ENCODE results near the gene RPS5.
"Not testable (repeated sequence)": the region's sequence is repeated elsewhere in the genome, so short reads cannot be mapped to it uniquely, and the experiment has no call there.

RPS5 gene

DNA sequence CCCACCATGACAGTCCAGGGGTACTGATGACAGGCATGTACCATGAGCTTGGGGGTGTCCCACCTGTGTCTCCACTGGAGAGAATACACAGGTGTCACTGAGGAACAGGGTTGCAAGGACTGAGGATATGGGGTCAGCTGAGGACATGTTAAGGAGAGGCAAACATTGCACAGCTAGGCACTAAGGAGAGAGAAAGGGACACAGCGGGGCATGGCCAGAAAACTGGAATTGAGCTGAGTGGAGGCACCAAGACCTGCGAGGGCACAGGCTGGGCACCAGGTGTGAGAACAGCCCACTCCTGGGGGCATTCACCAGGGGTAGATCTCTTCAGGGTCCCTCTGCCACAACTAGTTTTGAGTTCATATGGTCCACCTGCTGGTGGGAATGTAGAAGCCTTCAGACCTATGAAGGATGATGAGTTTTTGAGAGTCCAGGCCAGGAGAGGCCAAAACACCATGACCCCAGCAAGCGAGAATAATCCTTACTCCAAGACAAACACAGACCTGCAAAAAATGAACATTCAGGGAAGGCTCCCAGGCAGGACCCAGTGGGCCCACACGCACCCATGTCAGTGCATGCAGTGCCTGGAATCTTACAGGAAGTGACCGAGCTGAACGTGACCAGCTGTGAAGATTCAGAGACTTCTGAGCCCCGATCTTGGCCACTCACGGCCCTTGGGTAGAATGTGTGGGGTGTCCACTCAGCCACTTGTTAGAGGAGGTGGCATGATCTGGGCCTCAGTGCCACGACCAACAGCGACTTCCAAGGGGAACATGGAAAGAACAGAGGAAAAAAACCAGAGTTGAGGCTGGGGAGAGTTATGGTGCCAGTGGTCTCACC lies 20.0 kb downstream of the RPS5 start:
- DNase-seq (ENCODE audit: low read depth) = no peak

DNA sequence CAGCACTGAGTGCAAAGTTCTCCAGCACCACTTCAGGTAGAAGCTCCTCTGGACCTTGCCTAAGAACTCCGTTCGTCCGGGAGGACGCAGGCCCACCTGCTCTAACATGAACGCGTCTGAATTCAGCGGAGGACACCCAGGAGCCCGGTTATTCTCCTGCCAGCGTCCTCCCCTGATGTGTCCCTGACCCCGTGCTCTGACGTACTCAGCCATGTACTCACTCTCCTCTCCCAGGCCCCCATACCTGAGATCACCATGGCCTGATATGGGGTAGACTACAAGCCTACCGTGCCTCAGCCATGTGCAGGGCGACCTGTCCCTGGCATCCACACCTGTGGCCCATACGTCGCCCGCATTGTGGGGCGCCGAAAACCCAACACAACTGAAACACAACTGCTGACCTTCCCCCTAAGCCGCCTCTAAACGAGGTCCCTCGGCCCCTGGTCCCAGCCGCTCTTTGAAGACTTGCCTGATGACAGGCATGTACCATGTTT lies 20.6 kb downstream of the RPS5 start:
- DNase-seq (ENCODE audit: low read depth) = no peak

DNA sequence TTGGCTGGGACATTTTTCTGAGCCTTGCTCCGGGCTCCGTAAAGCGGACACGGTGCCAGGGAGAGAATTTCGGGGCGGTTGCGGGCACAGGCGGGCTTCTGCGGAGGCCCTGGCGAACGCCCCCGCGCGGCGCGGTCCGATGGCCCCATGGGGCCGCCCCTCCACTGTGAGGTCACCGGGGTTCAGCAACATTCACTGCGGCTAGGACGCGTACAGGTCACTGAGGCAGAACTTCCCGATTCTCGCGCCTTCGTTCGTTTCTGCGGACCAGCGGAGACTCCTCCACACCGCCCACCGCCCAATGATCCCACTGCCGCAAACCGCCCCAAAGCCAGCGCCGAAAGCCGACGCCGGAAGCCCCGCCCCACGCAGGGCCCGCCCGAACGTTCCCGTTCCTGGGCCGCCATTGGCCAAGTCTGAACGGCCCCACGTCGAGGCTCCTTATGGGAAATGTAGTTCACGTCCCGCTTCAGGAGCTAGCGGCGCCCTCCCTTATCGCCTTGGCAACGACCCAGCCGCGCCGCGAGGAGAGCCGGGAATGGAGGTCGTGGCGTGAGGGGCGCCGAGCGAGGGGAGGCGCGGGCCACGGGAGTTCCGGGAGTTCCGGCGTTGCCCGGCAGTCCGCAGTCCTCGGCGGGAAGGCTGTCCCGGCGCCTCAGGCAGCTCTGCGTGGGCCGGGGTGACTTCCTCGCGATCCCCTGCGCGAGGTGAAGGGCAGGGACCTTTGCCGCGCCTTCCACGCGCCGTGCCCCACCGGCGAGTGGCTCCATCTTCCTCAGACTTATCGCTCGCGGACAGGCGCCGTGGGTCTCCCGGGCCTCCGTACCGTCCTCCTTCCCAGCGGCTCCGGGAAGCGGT lies 21.3 kb downstream of the RPS5 start, which contains the start of gene ZNF584:
Gene ZNF584 (plus strand): TSS at position 498 of the 858 bp plus-strand sequence. CDS start 499 bp downstream, outside the sequence.
- DNase-seq (ENCODE audit: low read depth) = peak; percentile 92

- no peak for DNase-seq (ENCODE audit: low read depth)
Measured at GRCh38 chr19:58409010-58409790, 22.1 kb downstream of the RPS5 start.

GRCh38 chr19:58416604-58417003 lies 29.5 kb downstream of the RPS5 start:
- no peak for DNase-seq (ENCODE audit: low read depth)

DNA sequence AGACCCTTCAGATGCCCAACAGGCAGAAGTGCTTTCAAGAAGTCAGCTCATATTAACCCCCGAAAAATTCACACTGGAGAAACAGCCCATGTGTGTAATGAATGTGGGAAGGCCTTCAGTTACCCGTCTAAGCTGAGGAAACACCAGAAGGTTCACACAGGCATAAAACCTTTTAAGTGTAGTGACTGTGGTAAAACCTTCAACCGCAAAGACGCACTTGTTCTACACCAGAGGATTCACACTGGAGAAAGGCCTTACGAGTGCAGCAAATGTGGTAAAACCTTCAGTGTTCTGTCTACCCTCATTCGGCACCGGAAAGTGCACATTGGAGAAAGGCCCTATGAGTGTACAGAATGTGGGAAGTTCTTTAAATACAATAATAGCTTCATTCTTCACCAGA lies 30.0 kb downstream of the RPS5 start:
- no peak for DNase-seq (ENCODE audit: low read depth)

GRCh38 chr19:58428617-58429016 lies 41.5 kb downstream of the RPS5 start:
- no peak for DNase-seq (ENCODE audit: low read depth)

DNA sequence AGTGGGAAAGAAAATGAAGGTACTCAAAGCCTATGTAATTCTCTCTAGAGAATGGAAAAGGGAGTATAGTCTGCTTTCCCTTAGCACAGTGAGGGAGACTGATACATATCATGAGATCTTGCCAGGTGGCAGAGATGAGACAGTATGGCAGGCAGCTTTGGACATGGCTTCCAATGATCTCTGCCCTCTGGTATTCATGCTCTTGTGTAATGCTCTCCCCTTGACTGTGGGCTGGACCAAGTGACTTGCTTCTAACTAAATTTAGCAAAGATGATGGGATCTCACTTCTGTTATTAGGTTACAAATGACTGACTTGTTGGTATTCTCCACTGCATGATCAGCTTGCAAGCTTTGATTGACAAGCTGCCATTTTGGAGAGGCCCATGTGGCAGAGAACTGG lies 42.7 kb downstream of the RPS5 start:
- DNase-seq (ENCODE audit: low read depth) = no peak

- no peak for DNase-seq (ENCODE audit: low read depth)
Measured at GRCh38 chr19:58434217-58434616, 47.1 kb downstream of the RPS5 start.

DNA sequence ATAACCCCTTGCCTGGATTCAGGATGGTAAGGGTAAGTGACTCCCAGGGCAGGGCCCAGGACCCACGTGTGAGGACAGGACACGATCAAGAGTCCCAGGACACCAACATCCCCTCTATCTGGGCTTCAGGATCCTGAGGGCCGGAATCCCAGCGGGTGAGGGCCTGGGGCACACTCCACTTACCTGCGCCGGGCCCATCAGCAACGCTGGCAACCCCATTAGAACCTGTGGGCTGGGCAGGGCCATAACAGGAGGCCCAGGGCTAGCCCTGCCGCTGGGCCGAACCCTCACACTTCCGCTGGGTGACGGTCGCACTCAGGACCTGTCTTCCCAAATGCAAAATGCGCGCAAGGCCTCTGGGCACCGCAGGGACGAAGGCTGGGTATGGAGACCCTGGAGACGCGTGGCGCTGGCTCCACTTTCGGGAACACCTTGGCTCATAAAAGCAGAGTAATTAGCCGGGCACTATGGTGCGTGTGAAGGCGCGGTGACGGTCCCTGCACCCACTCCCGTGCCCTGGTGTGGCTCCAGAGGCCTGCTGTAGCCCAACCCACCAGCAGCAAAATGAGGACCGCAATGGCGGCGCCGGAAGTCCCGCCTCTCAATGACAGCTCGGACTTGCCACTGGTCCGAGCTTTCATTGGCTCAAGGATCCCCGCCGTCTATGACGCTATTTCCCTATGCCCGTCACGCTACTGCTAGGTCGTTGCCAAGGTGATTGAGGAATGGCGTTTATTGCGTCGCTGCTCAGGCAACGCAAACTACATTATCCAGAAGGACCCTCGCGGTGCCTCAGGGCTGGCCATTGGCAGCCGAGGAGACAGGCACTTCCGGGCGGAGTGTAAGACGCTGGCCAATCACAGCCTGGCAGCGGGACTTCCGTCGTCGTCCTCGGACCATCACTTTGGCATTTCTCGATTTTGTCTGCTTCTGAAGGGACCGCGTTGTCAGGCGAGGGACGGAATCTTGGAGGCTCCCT lies 52.8 kb downstream of the RPS5 start, which contains the start of gene ZNF132:
Gene ZNF132 (minus strand): TSS at position 578 of the 979 bp plus-strand sequence. CDS start 332 bp downstream, at position 246.
- peak; percentile 89 for DNase-seq (ENCODE audit: low read depth)

GRCh38 chr19:58440556-58440955 lies 53.5 kb downstream of the RPS5 start:
- DNase-seq (ENCODE audit: low read depth) = no peak

GRCh38 chr19:58442986-58443385 lies 55.9 kb downstream of the RPS5 start:
- DNase-seq (ENCODE audit: low read depth) = not testable (repeated sequence)
